Duodenal mucosa (tissue), 2 donors: ENCODE results near the gene CTTN.

Experiments used
- H3K27ac ChIP-seq: one replicate; pipeline ENCODE4 v1.7.0; 2013; ENCODE audit warnings: low read depth, low read length
- H3K27me3 ChIP-seq, 2 donors: one replicate each; pipeline ENCODE4 v1.7.0; 2013; ENCODE audit warnings: low read length in 2 of 2, control low read depth in 1 of 2; ENCODE audit not compliant: insufficient read depth in 2 of 2, control insufficient read depth in 1 of 2
- H3K36me3 ChIP-seq, 2 donors: one replicate each; pipeline ENCODE4 v1.7.0; 2013; ENCODE audit warnings: low read length in 2 of 2, control low read depth in 1 of 2; ENCODE audit not compliant: insufficient read depth in 2 of 2, control insufficient read depth in 1 of 2
- H3K4me1 ChIP-seq, 2 donors: one replicate each; pipeline ENCODE4 v1.7.0; 2013; ENCODE audit warnings: low read length in 2 of 2, control low read depth in 1 of 2; ENCODE audit not compliant: insufficient read depth in 2 of 2, control insufficient read depth in 1 of 2
- H3K4me3 ChIP-seq, 2 donors: one replicate each; pipeline ENCODE4 v1.7.0; 2013; ENCODE audit warnings: low read length in 2 of 2, low read depth in 1 of 2
- H3K9ac ChIP-seq, 2 donors: one replicate each; pipeline ENCODE4 v1.7.0; 2013; ENCODE audit warnings: low read length in 2 of 2, low read depth in 1 of 2
- H3K9me3 ChIP-seq, 2 donors: one replicate each; pipeline ENCODE4 v1.7.0; 2013; ENCODE audit warnings: low read length in 2 of 2, control low read depth in 1 of 2; ENCODE audit not compliant: control insufficient read depth in 1 of 2

Gene CTTN

DNA sequence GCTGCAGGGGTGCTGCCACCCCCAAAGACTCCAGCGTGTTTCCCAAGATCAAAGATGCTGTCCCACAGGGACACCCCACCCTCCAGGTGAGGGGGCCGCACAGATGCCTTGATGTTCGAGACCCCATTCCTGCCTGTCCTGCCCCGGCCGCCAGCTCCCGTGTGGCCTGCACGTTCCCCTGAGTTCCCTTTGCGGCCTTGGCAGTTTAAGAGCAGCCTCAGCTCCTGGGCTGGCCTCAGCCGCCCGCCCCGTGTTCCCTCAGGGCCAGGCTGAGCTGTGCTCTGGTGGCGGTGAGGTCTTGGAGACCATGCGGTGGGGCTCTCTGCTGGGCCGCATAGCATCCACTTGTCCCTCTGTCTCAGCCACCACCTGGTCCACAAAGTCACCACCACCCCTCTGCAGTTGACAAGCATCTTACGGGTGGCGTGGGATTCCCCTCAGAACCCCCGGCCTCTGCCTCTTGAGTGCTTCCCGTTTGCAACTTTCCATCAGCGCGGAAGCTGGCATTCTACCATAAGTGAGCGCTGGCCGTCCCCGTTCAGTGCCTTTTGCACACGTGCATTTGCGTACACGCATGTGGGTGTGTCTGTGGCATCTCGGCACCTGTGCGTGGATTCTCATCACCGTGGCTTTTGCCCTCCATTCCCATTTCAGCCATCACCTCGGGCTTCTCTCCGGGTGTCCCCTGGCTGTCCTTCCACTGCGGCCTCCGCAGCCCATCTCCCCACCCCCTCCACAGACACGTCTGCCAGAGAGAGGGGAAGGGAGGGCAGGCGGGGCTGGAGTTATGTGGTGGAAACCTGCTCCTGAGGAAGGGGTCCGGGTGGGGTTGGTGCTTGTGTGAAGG lies 35.9 kb downstream of the CTTN start:
- no peaks in the 10 kb centered on the region for H3K4me1 ChIP-seq
- no peak overlapping the region for H3K9ac ChIP-seq
- H3K27ac ChIP-seq: no peak overlapping the region
- H3K9me3 ChIP-seq: no peaks in the 10 kb centered on the region
- no peaks in the 10 kb centered on the region for H3K27me3 ChIP-seq
- H3K36me3 ChIP-seq: peaks cover 38 to 74% of the 10 kb centered on the region in 2 donors
- no peak overlapping the region for H3K4me3 ChIP-seq

DNA sequence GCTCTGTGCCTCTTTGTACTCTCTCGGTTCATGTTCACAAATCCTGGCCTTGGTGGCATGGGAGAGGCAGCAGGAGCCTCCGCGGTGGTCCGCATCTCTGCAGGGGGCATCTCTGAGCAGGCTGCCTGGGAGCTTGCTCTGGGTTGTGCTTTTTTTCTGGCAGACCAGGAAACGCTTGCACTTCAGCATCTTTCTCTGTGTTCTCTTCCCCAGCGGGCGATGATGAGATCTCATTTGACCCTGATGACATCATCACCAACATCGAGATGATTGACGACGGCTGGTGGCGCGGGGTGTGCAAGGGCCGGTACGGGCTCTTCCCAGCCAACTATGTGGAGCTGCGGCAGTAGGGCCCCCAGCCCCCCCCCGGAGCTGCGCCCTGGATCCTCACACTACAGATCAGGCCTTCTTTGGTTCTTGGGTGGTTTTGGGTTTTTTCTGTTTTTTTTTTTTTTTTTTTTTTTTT lies 36.5 kb downstream of the CTTN start:
- no peak overlapping the region for H3K9ac ChIP-seq
- H3K4me3 ChIP-seq: no peak overlapping the region
- no peak overlapping the region for H3K27ac ChIP-seq
- H3K27me3 ChIP-seq: no peaks in the 10 kb centered on the region
- H3K9me3 ChIP-seq: no peaks in the 10 kb centered on the region
- peaks cover 0 to 3% of the 10 kb centered on the region in 2 donors for H3K4me1 ChIP-seq
- peaks cover 38 to 68% of the 10 kb centered on the region in 2 donors for H3K36me3 ChIP-seq

DNA sequence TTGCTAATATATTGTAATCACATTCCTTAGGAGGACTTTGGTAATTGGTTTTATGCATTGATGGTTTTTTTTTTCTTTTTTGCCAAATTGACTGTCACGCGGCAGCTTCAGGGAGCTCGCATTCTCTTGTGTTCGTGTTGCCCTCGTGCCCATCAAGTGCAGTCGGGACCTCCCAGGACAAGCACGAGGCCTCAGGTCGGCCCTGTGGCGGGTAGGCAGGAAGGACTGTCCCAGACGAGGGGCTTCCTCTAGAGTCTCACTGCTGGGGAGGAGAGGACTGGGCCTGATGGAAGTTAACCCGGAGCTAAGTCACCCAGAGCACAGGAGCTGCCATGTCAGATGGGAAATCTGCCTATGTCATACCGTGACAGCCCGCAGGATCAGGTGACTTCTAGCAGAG lies 37.0 kb downstream of the CTTN start:
- Histone ChIP-seq H3K36me3 (peaks cover 38 to 62% of the 10 kb centered on the region in 2 donors), H3K9ac (no peak overlapping the region), H3K27me3 (no peaks in the 10 kb centered on the region), H3K27ac (no peak overlapping the region), H3K4me3 (no peak overlapping the region), H3K4me1 (peaks cover 0 to 4% of the 10 kb centered on the region in 2 donors), H3K9me3 (no peaks in the 10 kb centered on the region)

DNA sequence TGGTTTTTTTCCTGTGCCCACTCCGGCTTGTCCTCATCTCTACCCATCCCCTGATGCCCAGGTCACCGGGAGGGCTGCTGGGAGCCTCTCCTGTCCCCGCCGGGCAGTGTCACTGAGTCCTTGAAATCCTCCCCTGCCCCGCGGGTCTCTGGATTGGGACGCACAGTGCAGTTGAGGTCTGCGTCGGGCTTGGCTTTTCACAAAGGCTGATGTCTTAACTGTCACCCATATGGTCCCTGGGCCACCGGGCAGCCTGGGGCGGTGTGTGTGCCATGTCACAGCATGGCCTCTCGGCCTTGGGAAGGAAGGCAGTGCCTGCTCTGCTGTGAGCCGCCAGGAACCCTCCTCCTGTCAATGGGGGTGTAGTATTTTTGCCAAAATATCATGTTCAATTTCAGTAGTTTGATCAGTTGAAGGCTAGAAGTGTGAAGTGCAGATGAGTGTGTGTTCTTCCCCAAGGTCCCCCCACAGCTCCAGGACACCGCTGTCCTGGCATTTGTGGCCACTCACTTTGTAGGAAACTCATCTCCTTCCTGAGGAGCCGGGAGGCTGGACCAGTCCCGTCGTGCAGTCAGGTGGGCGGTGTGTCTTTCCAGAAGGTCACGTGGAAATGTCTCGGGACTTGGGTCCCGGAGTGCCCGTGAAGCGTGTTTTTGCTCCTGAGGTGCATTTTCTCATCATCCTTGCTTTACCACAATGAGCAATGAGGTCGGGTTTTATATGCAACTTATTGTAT lies 37.6 kb downstream of the CTTN start:
- Histone ChIP-seq H3K9ac (no peak overlapping the region), H3K4me1 (peaks cover 0 to 4% of the 10 kb centered on the region in 2 donors), H3K4me3 (no peak overlapping the region), H3K36me3 (peaks cover 37 to 57% of the 10 kb centered on the region in 2 donors), H3K27ac (no peak overlapping the region), H3K27me3 (no peaks in the 10 kb centered on the region), H3K9me3 (no peaks in the 10 kb centered on the region)

DNA sequence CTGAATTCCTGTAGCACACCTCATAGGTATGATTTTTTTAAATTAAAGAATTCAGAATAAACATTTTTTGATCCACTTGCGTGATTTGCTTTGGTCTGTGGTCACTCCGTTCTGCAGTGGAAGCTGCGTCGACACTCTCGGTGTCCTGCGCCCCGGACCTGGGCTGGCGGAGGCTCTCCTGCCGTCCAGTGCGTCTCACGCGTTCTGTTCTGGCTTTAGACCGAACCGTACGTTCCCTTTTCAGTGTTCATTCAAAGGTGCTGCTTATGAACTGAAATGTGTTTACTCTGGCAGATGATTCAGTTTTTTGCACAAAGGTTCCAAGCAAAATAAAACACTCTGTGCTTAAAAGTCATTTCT lies 38.2 kb downstream of the CTTN start:
- peaks cover 31 to 52% of the 10 kb centered on the region in 2 donors for H3K36me3 ChIP-seq
- no peaks in the 10 kb centered on the region for H3K27me3 ChIP-seq
- H3K4me1 ChIP-seq: peaks cover 0 to 4% of the 10 kb centered on the region in 2 donors
- H3K4me3 ChIP-seq: no peak overlapping the region
- no peak overlapping the region for H3K27ac ChIP-seq
- H3K9me3 ChIP-seq: no peaks in the 10 kb centered on the region
- no peak overlapping the region for H3K9ac ChIP-seq

DNA sequence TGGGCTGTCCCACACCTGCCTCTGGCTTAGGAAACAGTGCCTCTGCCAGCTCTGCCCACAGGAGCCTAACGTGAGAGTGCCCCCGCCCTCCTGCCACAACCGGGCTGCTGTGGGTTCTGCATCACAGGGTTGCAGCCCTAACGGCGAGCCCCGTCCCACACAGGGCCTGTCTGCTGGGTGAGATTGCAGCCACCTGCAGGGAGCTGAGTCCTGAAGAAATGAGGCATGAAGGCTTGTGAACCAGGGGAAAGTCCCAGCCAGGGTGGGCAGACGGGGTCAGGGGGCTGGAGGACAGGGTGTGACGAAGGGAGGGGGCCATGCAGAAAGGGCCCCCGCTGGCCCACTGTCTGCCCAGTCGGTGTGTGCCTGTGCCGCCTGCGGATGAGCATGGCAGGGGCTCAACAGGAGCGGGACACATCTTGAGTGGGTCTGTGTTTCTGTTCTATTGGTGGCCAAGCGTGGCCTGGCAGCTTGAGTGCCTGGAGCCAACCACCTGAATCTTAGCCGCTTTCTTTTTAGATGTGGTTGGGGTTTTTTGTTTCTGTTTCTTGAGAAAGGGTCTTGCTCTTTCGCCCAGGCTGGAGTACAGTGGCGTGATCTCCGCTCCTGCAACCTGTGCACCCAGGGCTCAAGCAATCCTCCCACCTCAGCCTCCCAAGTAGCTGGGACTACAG lies 38.9 kb downstream of the CTTN start:
- Histone ChIP-seq H3K4me3 (no peak overlapping the region), H3K9ac (no peak overlapping the region), H3K9me3 (no peaks in the 10 kb centered on the region), H3K27me3 (no peaks in the 10 kb centered on the region), H3K36me3 (peaks cover 26 to 44% of the 10 kb centered on the region in 2 donors), H3K27ac (no peak overlapping the region), H3K4me1 (peaks cover 0 to 4% of the 10 kb centered on the region in 2 donors)

DNA sequence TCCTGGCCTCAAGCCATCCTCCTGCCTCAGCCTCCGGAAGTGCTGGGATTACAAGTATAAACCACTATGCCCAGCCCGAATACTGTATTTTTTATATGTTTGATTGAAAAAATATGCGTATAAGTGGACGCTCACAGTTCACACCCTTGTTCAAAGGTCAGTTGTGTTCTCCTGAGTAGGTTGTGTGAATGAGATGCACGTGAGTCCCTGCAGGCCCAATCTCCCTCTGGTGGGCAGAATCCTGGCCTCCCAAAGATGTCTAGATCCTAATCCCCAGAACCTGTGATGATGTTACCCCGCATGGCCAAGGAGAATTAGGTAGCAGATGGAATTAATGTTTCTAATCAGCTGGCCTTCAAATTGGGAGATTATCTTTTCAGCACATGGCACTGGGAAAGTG lies 41.9 kb downstream of the CTTN start:
- Histone ChIP-seq H3K9ac (no peak overlapping the region), H3K9me3 (no peaks in the 10 kb centered on the region), H3K27ac (no peak overlapping the region), H3K4me3 (no peak overlapping the region), H3K4me1 (peaks cover 0 to 4% of the 10 kb centered on the region in 2 donors), H3K36me3 (peaks cover 11 to 18% of the 10 kb centered on the region in 2 donors), H3K27me3 (no peaks in the 10 kb centered on the region)

DNA sequence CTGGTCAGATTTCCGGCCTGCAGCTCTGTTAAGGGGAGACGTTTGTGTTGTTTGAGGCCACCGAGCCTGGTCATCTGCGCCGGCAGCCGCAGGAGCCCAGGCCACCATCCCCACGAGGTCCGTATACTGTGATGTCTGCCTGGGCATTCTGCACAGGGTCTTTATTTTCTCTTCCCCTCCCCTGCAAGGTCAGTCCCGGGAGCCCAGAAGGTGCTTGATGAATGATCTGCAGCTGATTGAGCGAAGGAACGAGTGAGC lies 45.4 kb downstream of the CTTN start:
- Histone ChIP-seq H3K4me3 (no peak overlapping the region), H3K4me1 (peaks cover 0 to 4% of the 10 kb centered on the region in 2 donors), H3K36me3 (no peaks in the 10 kb centered on the region), H3K9me3 (peaks cover 2% of the 10 kb centered on the region in 2 donors), H3K27ac (no peak overlapping the region), H3K27me3 (no peaks in the 10 kb centered on the region), H3K9ac (no peak overlapping the region)

DNA sequence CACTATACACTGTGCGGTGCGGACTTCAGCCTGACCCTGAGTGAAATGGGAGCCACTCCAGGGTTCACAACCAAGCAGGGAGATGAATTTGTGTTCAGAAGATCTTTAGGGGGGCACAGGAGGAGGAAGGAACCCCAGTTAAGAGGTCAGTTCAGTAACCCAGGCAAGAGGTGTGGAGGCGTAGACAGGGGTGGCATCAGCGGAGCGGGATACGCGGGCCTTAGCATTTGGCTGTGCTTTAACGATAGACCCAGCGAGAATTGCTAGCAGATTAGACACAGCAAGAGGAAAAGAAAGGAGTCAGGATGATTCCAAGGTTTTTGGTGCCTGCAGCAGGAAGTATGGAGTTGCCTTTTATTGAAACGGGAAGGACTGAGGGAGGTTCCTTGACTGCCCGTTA lies 46.8 kb downstream of the CTTN start:
- H3K9me3 ChIP-seq: peaks cover 12% of the 10 kb centered on the region in 2 donors
- no peaks in the 10 kb centered on the region for H3K27me3 ChIP-seq
- no peak overlapping the region for H3K27ac ChIP-seq
- H3K36me3 ChIP-seq: no peaks in the 10 kb centered on the region
- no peaks in the 10 kb centered on the region for H3K4me1 ChIP-seq
- no peak overlapping the region for H3K9ac ChIP-seq
- H3K4me3 ChIP-seq: no peak overlapping the region

DNA sequence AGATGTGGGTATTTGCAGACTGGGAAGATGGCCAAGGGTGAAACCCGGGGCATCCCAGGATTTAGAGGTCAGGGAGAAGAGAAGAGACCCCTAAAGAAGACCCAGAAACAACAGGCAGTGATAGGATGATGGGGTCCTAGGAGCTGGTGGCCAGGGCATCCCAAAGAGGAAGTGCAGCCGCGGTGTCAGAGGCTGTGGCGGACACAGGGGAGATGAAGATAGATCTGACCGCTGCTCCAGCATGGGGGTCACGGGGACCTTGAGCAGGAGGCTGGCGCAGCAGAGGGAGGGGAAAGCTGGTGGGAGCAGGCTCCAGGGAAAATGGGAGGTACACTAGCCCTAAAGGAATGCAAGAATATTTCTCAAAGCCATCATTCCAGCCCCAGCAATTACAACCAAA lies 47.3 kb downstream of the CTTN start:
- Histone ChIP-seq H3K27ac (no peak overlapping the region), H3K36me3 (no peaks in the 10 kb centered on the region), H3K9me3 (peaks cover 13 to 14% of the 10 kb centered on the region in 2 donors), H3K4me3 (no peak overlapping the region), H3K9ac (no peak overlapping the region), H3K4me1 (no peaks in the 10 kb centered on the region), H3K27me3 (no peaks in the 10 kb centered on the region)
